ENCODE results near the gene INTS7.
"Not testable (repeated sequence)": the region's sequence is repeated elsewhere in the genome, so short reads cannot be mapped to it uniquely, and the experiment has no call there.

- not testable (repeated sequence) for TF ChIP-seq CTCF (optimal IDR thresholded peaks at IDR 0.05 in 1 of 3, IDR thresholded peaks at IDR 0.05 in 1 of 3, conservative IDR thresholded peaks at IDR 0.05 in 1 of 3; ENCODE audit: extremely low read depth in 1 of 3, insufficient read depth in 2 of 3, low read length in 3 of 3); EZH2 (IDR thresholded peaks at IDR 0.05; ENCODE audit: low read length)
These were observed 37.9 kb downstream of the INTS7 start for GRCh38 chr1:211997426-211997825.
